HFF-Myc (cell line): ENCODE data around the gene RBM12.

Experiments
- DNase-seq: peaks from one replicate; pipeline ENCODE4 v3.0.0-alpha.2; 2011; ENCODE audit warnings: low read depth; ENCODE audit errors: extremely low read depth
- H3K4me3 ChIP-seq: replicated peaks from 2 replicates; pipeline ENCODE4 v1.5.1; 2011; ENCODE audit warnings: low read depth, mild to moderate bottlenecking, control low read depth, low read length
- TF ChIP-seq, protein P1 (sequence below): IDR thresholded peaks from 2 replicates; pipeline ENCODE4 v1.5.1; 2012; ENCODE audit warnings: mild to moderate bottlenecking, low read depth, low read length, control low read depth; ENCODE audit errors: missing control alignments

RBM12 gene

DNA sequence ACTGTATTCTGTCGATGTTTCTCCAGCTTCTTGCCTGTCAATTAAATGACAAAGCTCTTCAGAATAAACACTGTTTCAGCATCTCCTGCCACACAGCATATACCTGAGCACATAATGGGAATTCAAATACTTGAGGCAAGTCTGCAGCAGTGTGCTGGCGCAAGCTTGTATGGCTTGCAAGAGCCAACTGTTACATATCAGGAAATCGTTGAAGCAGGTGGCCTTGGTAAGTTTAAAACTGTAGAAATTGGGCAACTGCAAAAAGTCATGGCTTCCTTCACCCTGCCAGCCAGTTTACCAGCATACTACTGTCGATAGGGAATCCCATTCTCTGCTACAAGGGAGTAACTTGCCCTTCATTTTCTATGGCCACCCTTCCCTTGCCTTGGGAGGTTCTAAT is 23.0 kb downstream of the RBM12 start:
- no peak overlapping the region for H3K4me3 ChIP-seq
- TF ChIP-seq, protein P1, sequence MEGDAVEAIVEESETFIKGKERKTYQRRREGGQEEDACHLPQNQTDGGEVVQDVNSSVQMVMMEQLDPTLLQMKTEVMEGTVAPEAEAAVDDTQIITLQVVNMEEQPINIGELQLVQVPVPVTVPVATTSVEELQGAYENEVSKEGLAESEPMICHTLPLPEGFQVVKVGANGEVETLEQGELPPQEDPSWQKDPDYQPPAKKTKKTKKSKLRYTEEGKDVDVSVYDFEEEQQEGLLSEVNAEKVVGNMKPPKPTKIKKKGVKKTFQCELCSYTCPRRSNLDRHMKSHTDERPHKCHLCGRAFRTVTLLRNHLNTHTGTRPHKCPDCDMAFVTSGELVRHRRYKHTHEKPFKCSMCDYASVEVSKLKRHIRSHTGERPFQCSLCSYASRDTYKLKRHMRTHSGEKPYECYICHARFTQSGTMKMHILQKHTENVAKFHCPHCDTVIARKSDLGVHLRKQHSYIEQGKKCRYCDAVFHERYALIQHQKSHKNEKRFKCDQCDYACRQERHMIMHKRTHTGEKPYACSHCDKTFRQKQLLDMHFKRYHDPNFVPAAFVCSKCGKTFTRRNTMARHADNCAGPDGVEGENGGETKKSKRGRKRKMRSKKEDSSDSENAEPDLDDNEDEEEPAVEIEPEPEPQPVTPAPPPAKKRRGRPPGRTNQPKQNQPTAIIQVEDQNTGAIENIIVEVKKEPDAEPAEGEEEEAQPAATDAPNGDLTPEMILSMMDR, result no peak
- DNase-seq, result no peak

DNA sequence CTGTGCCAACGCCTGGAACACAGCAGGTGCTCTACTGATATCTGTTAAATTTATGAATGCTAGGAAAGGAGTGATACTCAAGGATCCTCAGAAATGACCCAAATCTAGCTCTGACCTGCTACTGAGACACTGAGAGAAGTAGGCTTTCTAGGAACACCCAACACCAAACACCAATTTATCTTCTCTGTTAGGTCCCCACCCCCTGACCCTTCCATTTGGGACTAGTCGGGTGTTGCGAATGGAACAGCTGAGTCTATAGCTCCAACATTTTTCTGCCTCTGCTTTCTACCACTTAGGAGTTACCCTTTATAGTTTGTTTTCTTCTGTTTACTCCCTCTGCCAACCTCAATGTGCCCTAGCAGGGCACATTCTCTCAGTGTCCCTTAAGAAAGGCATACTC is 24.0 kb downstream of the RBM12 start:
- DNase-seq, result no peak
- H3K4me3 ChIP-seq, result no peak overlapping the region
- TF ChIP-seq, protein P1, result no peak

DNA sequence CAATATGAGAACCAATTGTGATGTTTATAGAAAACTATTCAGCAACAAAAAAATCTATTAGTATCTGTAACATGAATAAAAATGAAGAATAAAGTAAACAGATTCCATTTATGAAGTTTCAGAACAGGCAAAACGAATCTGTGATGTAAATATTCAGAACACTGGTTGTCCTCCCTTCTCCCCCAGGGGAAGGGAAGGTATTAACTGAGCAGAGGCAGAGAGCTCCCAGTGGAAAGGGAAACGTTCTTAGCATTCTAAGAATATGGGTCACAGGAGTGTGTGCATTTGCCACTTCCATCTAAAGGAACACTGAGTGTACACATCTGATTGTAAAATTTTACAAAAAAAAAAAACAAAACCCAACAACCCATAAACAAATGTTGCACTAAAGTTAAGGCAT is 25.9 kb downstream of the RBM12 start:
- no peak for DNase-seq
- no peak overlapping the region for H3K4me3 ChIP-seq
- TF ChIP-seq, protein P1, result no peak

DNA sequence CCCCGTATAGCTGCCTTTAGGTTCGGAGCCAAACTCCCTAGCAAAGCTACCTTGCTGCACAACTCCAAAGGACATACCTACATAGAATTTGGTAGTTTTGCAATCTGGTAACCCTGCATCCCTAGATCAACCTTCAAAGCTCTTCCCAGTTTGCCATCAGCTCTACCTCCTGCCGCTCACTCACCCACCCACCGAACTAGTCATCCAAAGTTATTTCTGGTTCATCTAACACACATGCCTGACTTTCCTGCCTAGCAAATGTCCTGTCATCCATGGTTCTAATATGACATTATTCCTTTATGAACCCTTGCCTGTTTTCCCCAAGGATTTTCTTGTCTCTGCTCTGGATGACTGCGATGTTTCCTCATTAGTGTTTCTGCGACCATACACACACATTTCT is 27.4 kb downstream of the RBM12 start:
- no peak overlapping the region for H3K4me3 ChIP-seq
- DNase-seq, result no peak
- TF ChIP-seq, protein P1, result no peak

DNA sequence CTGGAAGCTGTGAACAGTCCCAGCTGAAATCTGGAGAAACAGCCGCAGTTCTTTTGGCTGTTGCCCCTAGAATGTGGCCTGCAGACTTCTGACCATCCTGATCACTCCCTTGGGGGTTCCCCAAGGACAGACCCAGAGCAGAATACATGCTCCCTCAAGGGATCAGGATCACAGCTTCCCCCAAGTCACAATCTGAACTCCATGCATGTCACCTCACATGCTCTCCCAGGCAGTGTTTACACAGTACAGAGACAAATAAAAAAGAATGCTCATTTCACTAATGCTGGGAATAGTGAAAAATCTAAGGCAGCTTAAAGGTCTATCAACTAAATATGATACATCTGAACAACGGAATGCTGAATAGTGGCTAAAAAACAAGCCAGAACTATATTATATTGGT is 28.6 kb downstream of the RBM12 start:
- TF ChIP-seq, protein P1, result no peak
- no peak for DNase-seq
- no peak overlapping the region for H3K4me3 ChIP-seq

DNA sequence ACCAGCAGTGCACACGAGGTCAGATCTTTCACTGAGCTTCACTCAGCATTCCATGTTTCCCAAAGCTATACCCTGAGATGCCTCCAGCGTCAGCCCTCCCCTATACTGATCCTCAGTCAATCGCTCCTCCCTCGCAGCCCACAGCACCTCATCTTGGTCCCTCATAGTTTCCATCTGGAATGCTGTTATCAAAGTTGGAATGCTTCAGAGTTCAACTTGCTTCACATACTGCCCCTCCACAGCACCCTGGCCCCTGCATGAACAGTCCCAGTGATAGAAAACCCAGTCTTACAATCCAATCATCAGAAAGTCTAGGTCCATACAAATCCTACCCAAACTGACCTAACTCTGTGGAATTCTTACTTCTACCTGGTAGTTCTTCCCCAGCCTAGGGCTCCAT is 29.0 kb downstream of the RBM12 start:
- no peak overlapping the region for H3K4me3 ChIP-seq
- DNase-seq, result no peak
- TF ChIP-seq, protein P1, result no peak

DNA sequence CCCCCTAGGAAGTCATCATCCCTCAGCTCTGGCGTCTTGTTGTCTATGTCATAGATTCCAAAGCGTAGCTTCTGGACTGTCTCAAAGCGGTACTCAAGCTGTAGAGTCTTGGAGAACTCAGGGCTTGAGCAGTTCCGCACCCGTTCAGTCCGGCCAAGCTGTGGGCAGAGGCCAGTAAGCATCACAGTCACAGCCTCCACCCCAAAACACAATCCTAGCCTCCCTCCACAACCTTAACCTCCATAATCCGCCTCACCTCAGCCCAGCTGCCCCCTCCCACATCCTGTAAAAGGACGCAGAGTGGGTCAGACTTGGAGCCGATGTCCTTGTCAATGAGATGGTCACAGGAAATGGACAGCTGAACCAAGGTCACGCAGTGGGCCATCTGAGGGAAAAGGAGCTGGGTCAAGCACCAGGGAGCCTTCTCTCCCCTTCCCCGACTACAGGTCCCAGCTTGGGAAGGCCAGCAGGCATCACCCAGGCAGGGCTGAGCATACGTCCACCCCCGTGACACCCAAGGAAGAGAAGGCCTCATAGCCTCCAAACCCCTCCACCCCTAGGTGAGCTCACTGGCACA is 32.1 kb downstream of the RBM12 start:
- H3K4me3 ChIP-seq, result no peak overlapping the region
- no peak for DNase-seq
- TF ChIP-seq, protein P1, result no peak
